ENCODE data around the gene GLS.

DNA sequence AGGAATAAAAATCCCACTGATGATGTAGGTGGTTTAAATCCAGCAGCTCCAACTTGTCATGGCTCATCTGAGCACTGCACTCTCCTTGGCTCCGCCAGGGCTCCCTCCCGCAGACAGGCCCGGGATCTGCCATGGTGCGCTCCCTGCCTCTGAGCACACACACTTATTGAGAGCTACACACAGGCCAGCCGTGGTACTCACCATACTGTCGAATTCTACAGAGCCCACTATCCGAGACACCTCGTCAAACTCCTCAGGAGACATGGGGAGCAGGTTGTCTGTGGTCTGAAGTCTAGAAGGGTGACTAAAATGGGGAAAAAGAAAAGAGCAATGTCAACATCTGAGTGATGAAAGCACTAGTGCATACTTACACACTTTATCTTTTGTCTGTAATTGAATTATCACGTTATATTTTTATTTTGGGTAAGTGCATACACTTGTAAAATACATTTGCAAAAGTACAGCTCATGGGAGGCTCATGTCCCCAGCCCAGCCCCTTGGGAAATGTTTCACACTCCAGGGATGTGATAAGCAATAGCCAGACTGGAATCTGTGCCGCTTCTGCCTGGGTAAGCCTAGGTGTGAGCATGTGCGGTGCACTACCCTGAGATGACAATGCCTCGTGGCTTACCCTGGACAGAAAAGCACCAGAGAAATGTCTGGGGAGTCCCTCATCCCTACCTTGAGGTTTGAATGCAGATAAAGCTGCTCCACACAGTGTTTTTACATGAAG, 94.2 kb downstream of the GLS start:
- TF ChIP-seq, protein P1, sequence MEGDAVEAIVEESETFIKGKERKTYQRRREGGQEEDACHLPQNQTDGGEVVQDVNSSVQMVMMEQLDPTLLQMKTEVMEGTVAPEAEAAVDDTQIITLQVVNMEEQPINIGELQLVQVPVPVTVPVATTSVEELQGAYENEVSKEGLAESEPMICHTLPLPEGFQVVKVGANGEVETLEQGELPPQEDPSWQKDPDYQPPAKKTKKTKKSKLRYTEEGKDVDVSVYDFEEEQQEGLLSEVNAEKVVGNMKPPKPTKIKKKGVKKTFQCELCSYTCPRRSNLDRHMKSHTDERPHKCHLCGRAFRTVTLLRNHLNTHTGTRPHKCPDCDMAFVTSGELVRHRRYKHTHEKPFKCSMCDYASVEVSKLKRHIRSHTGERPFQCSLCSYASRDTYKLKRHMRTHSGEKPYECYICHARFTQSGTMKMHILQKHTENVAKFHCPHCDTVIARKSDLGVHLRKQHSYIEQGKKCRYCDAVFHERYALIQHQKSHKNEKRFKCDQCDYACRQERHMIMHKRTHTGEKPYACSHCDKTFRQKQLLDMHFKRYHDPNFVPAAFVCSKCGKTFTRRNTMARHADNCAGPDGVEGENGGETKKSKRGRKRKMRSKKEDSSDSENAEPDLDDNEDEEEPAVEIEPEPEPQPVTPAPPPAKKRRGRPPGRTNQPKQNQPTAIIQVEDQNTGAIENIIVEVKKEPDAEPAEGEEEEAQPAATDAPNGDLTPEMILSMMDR (IDR thresholded peaks at IDR 0.05) = no peak
- TF ChIP-seq POLR2A (IDR thresholded peaks at IDR 0.05) = no peak

Data from thyroid gland (tissue), 4 donors.